ENCODE results near the gene CACNA1G.

CACNA1G gene

DNA sequence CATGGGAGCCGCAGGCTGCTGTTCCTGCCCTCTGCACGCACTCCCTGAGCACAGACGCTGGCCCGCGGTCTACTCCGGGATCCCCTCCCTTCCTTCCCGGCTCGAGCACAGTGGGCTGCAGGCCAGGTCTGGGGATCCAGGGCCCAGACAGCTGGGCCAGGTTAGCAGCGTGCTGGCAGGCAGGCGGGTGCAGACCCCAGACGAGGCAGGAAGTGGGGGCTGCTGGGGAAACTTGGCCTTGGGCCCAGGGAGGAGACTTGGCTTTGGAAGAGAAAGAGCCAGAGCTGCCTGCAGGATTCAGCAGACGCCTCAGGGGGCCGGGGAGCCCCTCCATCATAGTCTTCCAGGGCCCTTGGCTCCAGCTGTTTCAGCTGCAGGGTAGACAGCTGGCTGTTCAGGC is 44.0 kb downstream of the CACNA1G start:
- no peak overlapping the region for H3K4me3 ChIP-seq (ENCODE audit: low read length, poor library complexity, severe bottlenecking)
- no peak overlapping the region for H3K9ac ChIP-seq (ENCODE audit: low read depth, low read length, poor library complexity, severe bottlenecking)

DNA sequence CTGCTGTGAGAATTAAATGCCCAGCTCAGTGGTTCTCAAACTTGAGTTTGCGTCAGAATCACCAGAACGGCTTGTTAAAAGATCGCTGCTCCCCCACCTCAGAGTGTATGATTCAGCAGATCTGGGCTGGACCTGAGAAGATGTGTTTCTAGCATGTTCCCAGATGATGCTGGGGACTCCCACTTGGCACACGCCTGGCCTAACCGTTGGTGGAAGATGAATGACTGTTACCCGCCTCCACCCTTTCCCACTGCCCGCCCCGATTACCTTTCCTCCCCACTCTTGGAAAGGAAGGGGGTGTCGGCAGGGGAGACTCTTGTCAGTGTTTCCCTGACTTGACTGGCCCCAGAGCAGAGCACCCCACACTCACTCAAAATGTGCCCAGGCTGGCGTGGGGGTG is 44.9 kb downstream of the CACNA1G start:
- H3K4me3 ChIP-seq (ENCODE audit: low read length, poor library complexity, severe bottlenecking): no peak overlapping the region
- H3K36me3 ChIP-seq (ENCODE audit: insufficient read depth, low read length): no peaks in the 10 kb centered on the region

More for the DNA sequence above, 44.0 kb downstream of the CACNA1G start:
- Histone ChIP-seq H3F3A (ENCODE audit: low read depth) (no peaks in the 10 kb centered on the region), H3K9me3 (ENCODE audit: insufficient read depth, low read depth, low read length) (no peaks in the 10 kb centered on the region), H2AFZ (ENCODE audit: low read length) (no peak overlapping the region), H3K79me2 (ENCODE audit: insufficient read depth, low read length) (no peaks in the 10 kb centered on the region), H3K9me2 (replicated peaks; ENCODE audit: low read depth, low read length) (no peaks in the 10 kb centered on the region), H3K36me3 (ENCODE audit: insufficient read depth, low read length) (no peaks in the 10 kb centered on the region), H3K4me2 (ENCODE audit: low read depth, low read length, poor library complexity, severe bottlenecking) (no peak overlapping the region), H3K27me3 (ENCODE audit: insufficient read depth, low read length, poor library complexity, severe bottlenecking) (no peaks in the 10 kb centered on the region), H3K4me1 (ENCODE audit: insufficient read depth, low read length, poor library complexity, severe bottlenecking) (no peaks in the 10 kb centered on the region), H4K20me1 (ENCODE audit: insufficient read depth, low read length, poor library complexity, severe bottlenecking) (no peaks in the 10 kb centered on the region)
- no peak for TF ChIP-seq EZH2phosphoT487 (IDR thresholded peaks at IDR 0.05; ENCODE audit: borderline replicate concordance)
- TF ChIP-seq, protein P1, sequence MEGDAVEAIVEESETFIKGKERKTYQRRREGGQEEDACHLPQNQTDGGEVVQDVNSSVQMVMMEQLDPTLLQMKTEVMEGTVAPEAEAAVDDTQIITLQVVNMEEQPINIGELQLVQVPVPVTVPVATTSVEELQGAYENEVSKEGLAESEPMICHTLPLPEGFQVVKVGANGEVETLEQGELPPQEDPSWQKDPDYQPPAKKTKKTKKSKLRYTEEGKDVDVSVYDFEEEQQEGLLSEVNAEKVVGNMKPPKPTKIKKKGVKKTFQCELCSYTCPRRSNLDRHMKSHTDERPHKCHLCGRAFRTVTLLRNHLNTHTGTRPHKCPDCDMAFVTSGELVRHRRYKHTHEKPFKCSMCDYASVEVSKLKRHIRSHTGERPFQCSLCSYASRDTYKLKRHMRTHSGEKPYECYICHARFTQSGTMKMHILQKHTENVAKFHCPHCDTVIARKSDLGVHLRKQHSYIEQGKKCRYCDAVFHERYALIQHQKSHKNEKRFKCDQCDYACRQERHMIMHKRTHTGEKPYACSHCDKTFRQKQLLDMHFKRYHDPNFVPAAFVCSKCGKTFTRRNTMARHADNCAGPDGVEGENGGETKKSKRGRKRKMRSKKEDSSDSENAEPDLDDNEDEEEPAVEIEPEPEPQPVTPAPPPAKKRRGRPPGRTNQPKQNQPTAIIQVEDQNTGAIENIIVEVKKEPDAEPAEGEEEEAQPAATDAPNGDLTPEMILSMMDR (conservative IDR thresholded peaks at IDR 0.05; ENCODE audit: low read length): no peak

DNA sequence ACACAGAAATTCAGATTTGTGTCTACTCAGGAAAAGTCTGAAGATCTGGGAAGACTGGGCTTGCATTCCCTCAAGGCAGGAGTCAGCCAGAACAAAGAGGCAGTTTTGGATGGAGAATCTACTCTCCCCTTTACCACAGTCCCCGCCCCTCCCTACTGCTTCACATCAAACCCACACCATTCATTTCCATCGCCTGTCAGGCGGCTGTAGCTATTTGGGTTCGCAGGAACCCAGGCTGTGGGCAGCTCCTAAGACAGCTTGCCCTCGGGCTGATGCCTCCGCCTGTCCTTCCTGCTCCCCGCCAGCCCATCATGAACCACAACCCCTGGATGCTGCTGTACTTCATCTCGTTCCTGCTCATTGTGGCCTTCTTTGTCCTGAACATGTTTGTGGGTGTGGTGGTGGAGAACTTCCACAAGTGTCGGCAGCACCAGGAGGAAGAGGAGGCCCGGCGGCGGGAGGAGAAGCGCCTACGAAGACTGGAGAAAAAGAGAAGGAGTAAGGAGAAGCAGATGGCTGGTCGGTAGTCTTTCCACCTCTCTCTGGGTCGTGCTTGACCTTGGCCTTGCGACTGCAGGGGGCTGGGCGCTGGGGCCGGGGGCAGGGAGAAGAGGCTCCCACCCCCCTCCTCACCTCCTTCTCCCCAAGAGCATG is 47.1 kb downstream of the CACNA1G start:
- H4K20me1 ChIP-seq (ENCODE audit: insufficient read depth, low read length, poor library complexity, severe bottlenecking): no peaks in the 10 kb centered on the region
- H3K9me2 ChIP-seq (replicated peaks; ENCODE audit: low read depth, low read length): no peaks in the 10 kb centered on the region
- no peaks in the 10 kb centered on the region for H3K36me3 ChIP-seq (ENCODE audit: insufficient read depth, low read length)
- TF ChIP-seq EZH2phosphoT487 (IDR thresholded peaks at IDR 0.05; ENCODE audit: borderline replicate concordance): no peak
- TF ChIP-seq, protein P1 (conservative IDR thresholded peaks at IDR 0.05; ENCODE audit: low read length): no peak
- H3F3A ChIP-seq (ENCODE audit: low read depth): no peaks in the 10 kb centered on the region
- H3K9ac ChIP-seq (ENCODE audit: low read depth, low read length, poor library complexity, severe bottlenecking): no peak overlapping the region
- H3K4me3 ChIP-seq (ENCODE audit: low read length, poor library complexity, severe bottlenecking): no peak overlapping the region
- no peaks in the 10 kb centered on the region for H3K4me1 ChIP-seq (ENCODE audit: insufficient read depth, low read length, poor library complexity, severe bottlenecking)
- H3K79me2 ChIP-seq (ENCODE audit: insufficient read depth, low read length): no peaks in the 10 kb centered on the region
- no peaks in the 10 kb centered on the region for H3K9me3 ChIP-seq (ENCODE audit: insufficient read depth, low read depth, low read length)
- H2AFZ ChIP-seq (ENCODE audit: low read length): no peak overlapping the region
- no peak overlapping the region for H3K4me2 ChIP-seq (ENCODE audit: low read depth, low read length, poor library complexity, severe bottlenecking)
- no peaks in the 10 kb centered on the region for H3K27me3 ChIP-seq (ENCODE audit: insufficient read depth, low read length, poor library complexity, severe bottlenecking)

More for the DNA sequence above, 44.9 kb downstream of the CACNA1G start:
- Histone ChIP-seq H3K79me2 (ENCODE audit: insufficient read depth, low read length) (no peaks in the 10 kb centered on the region), H3K4me1 (ENCODE audit: insufficient read depth, low read length, poor library complexity, severe bottlenecking) (no peaks in the 10 kb centered on the region), H3K4me2 (ENCODE audit: low read depth, low read length, poor library complexity, severe bottlenecking) (no peak overlapping the region), H3K27me3 (ENCODE audit: insufficient read depth, low read length, poor library complexity, severe bottlenecking) (no peaks in the 10 kb centered on the region), H2AFZ (ENCODE audit: low read length) (no peak overlapping the region), H3K9ac (ENCODE audit: low read depth, low read length, poor library complexity, severe bottlenecking) (no peak overlapping the region), H3K9me2 (replicated peaks; ENCODE audit: low read depth, low read length) (no peaks in the 10 kb centered on the region), H4K20me1 (ENCODE audit: insufficient read depth, low read length, poor library complexity, severe bottlenecking) (no peaks in the 10 kb centered on the region), H3K9me3 (ENCODE audit: insufficient read depth, low read depth, low read length) (no peaks in the 10 kb centered on the region), H3F3A (ENCODE audit: low read depth) (no peaks in the 10 kb centered on the region)
- TF ChIP-seq, protein P1 (conservative IDR thresholded peaks at IDR 0.05; ENCODE audit: low read length): no peak
- TF ChIP-seq EZH2phosphoT487 (IDR thresholded peaks at IDR 0.05; ENCODE audit: borderline replicate concordance): no peak

Measured in Loucy (cell line).